Activated T-cell treated with anti-CD3 and anti-CD28 coated beads for 1 hour (primary cell): ENCODE measurements around the gene SND1.

Source experiments
- DNase-seq: peaks from one replicate; pipeline ENCODE4 v3.0.0-alpha.2; 2020; ENCODE audit warnings: low read depth

The SND1 gene

GRCh38 chr7:128021366-128021765 lies 369.4 kb downstream of the SND1 start:
- DNase-seq: no peak

- no peak for DNase-seq
Observed at GRCh38 chr7:128022631-128023532, 370.9 kb downstream of the SND1 start.

- no peak for DNase-seq
Observed at GRCh38 chr7:128024151-128024550, 372.2 kb downstream of the SND1 start.

- no peak for DNase-seq
Observed at GRCh38 chr7:128025380-128025779, 373.4 kb downstream of the SND1 start.

GRCh38 chr7:128025819-128026218 lies 373.8 kb downstream of the SND1 start:
- DNase-seq: no peak

GRCh38 chr7:128026551-128026950 lies 374.6 kb downstream of the SND1 start:
- DNase-seq: no peak

GRCh38 chr7:128027485-128027980 lies 375.5 kb downstream of the SND1 start:
- no peak for DNase-seq

- no peak for DNase-seq
Observed at GRCh38 chr7:128029405-128029995, 377.5 kb downstream of the SND1 start.

GRCh38 chr7:128030263-128030653 lies 378.3 kb downstream of the SND1 start:
- no peak for DNase-seq

GRCh38 chr7:128030654-128031611 lies 378.9 kb downstream of the SND1 start, which contains the start of gene LRRC4:
Gene LRRC4 (minus strand): TSS chr7:128031437. CDS start chr7:128030640, 797 bp downstream.
- no peak for DNase-seq

- peak; percentile 21 for DNase-seq
Observed at GRCh38 chr7:128031901-128032604, 380.1 kb downstream of the SND1 start.

- no peak for DNase-seq
Observed at GRCh38 chr7:128032605-128033235, 380.7 kb downstream of the SND1 start.

- DNase-seq: no peak
Observed at GRCh38 chr7:128033246-128033645, 381.3 kb downstream of the SND1 start.

- no peak for DNase-seq
Observed at GRCh38 chr7:128034825-128035224, 382.8 kb downstream of the SND1 start.

- DNase-seq: no peak
Observed at GRCh38 chr7:128035712-128036111, 383.7 kb downstream of the SND1 start.

- DNase-seq: no peak
Observed at GRCh38 chr7:128036226-128036940, 384.4 kb downstream of the SND1 start.

- DNase-seq: no peak
Observed at GRCh38 chr7:128037081-128037480, 385.1 kb downstream of the SND1 start.

- DNase-seq: no peak
Observed at GRCh38 chr7:128037880-128038619, 386.1 kb downstream of the SND1 start.

- DNase-seq: no peak
Observed at GRCh38 chr7:128039544-128039953, 387.6 kb downstream of the SND1 start.

GRCh38 chr7:128040205-128040604 lies 388.2 kb downstream of the SND1 start:
- no peak for DNase-seq
